ENCODE data around the gene CRY2.

The CRY2 gene

GRCh38 chr11:45881708-45882368, 34.6 kb downstream of the CRY2 start:
- H3K4me3 ChIP-seq (ENCODE audit: low read depth, low read length) = no peak overlapping the region
- DNase-seq (ENCODE audit: low read depth) = no peak
- TF ChIP-seq MAX (IDR thresholded peaks at IDR 0.05; ENCODE audit: low read depth, low read length) (no peak), CTCF (IDR thresholded peaks at IDR 0.05; ENCODE audit: low read depth, low read length) (no peak), MYC (IDR thresholded peaks at IDR 0.05; ENCODE audit: low read depth, low read length) (no peak), POLR2A (IDR thresholded peaks at IDR 0.05; ENCODE audit: extremely low read depth, insufficient read length) (no peak)

GRCh38 chr11:45884596-45885185, 37.4 kb downstream of the CRY2 start:
- no peak for DNase-seq (ENCODE audit: low read depth)
- H3K4me3 ChIP-seq (ENCODE audit: low read depth, low read length) = no peak overlapping the region
- TF ChIP-seq CTCF (IDR thresholded peaks at IDR 0.05; ENCODE audit: low read depth, low read length) (no peak), POLR2A (IDR thresholded peaks at IDR 0.05; ENCODE audit: extremely low read depth, insufficient read length) (no peak), MYC (IDR thresholded peaks at IDR 0.05; ENCODE audit: low read depth, low read length) (no peak), MAX (IDR thresholded peaks at IDR 0.05; ENCODE audit: low read depth, low read length) (no peak)

GRCh38 chr11:45885274-45885920, 38.1 kb downstream of the CRY2 start, which contains the start of gene MAPK8IP1:
MAPK8IP1 (plus strand) TSS chr11:45885651; CDS start chr11:45885821, 170 bp downstream.
- TF ChIP-seq MYC (IDR thresholded peaks at IDR 0.05; ENCODE audit: low read depth, low read length) = no peak
- TF ChIP-seq MAX (IDR thresholded peaks at IDR 0.05; ENCODE audit: low read depth, low read length) = no peak
- no peak for TF ChIP-seq POLR2A (IDR thresholded peaks at IDR 0.05; ENCODE audit: extremely low read depth, insufficient read length)
- TF ChIP-seq CTCF (IDR thresholded peaks at IDR 0.05; ENCODE audit: low read depth, low read length) = no peak
- no peak within 1 kb of the TSS for H3K4me3 ChIP-seq (ENCODE audit: low read depth, low read length)
- DNase-seq (ENCODE audit: low read depth) = peak; percentile 55

- H3K4me3 ChIP-seq (ENCODE audit: low read depth, low read length) = no peak overlapping the region
- no peak for DNase-seq (ENCODE audit: low read depth)
- TF ChIP-seq CTCF (IDR thresholded peaks at IDR 0.05; ENCODE audit: low read depth, low read length) = no peak
- no peak for TF ChIP-seq POLR2A (IDR thresholded peaks at IDR 0.05; ENCODE audit: extremely low read depth, insufficient read length)
- TF ChIP-seq MYC (IDR thresholded peaks at IDR 0.05; ENCODE audit: low read depth, low read length) = no peak
- TF ChIP-seq MAX (IDR thresholded peaks at IDR 0.05; ENCODE audit: low read depth, low read length) = no peak
Observed at GRCh38 chr11:45885921-45886721, 38.8 kb downstream of the CRY2 start.

GRCh38 chr11:45886816-45887520, 39.7 kb downstream of the CRY2 start:
- no peak for DNase-seq (ENCODE audit: low read depth)
- TF ChIP-seq MAX (IDR thresholded peaks at IDR 0.05; ENCODE audit: low read depth, low read length) (no peak), POLR2A (IDR thresholded peaks at IDR 0.05; ENCODE audit: extremely low read depth, insufficient read length) (no peak), CTCF (IDR thresholded peaks at IDR 0.05; ENCODE audit: low read depth, low read length) (no peak), MYC (IDR thresholded peaks at IDR 0.05; ENCODE audit: low read depth, low read length) (no peak)
- H3K4me3 ChIP-seq (ENCODE audit: low read depth, low read length) = no peak overlapping the region
